Loucy (cell line): ENCODE measurements around the gene CIAPIN1.

ENCODE experiments used
- H2AFZ ChIP-seq: fragments of 200-600 bp; sonication (generic); 2 replicates; pipeline ENCODE4 v1.6.0; 2016; ENCODE audit warnings: antibody characterized with exemption, mild to moderate bottlenecking, low read length, moderate library complexity
- H3F3A ChIP-seq: fragments of 200-600 bp; 2 replicates; pipeline ENCODE4 v1.6.0; 2016; ENCODE audit warnings: antibody characterized with exemption, low read depth, mild to moderate bottlenecking
- H3K27me3 ChIP-seq: fragments of 200-600 bp; sonication (generic); 2 replicates; pipeline ENCODE4 v1.6.1; 2014; ENCODE audit warnings: low read length, mild to moderate bottlenecking; ENCODE audit not compliant: insufficient read depth, poor library complexity, severe bottlenecking
- H3K36me3 ChIP-seq: fragments of 200-600 bp; sonication (generic); 2 replicates; pipeline ENCODE4 v1.6.1; 2016; ENCODE audit warnings: low read length; ENCODE audit not compliant: insufficient read depth
- H3K4me1 ChIP-seq: fragments of 200-600 bp; sonication (generic); 2 replicates; pipeline ENCODE4 v1.5.1; 2014; ENCODE audit warnings: low read length, mild to moderate bottlenecking; ENCODE audit not compliant: insufficient read depth, poor library complexity, severe bottlenecking
- H3K4me2 ChIP-seq: fragments of 200-600 bp; sonication (generic); 2 replicates; pipeline ENCODE4 v1.6.0; 2014; ENCODE audit warnings: antibody characterized with exemption, low read length, low read depth, mild to moderate bottlenecking; ENCODE audit not compliant: poor library complexity, severe bottlenecking
- H3K4me3 ChIP-seq: fragments of 200-600 bp; sonication (generic); 2 replicates; pipeline ENCODE4 v1.5.1; 2014; ENCODE audit warnings: low read length, mild to moderate bottlenecking, mixed read lengths; ENCODE audit not compliant: poor library complexity, severe bottlenecking
- H3K79me2 ChIP-seq: fragments of 200-600 bp; sonication (generic); 2 replicates; pipeline ENCODE4 v1.6.1; 2014; ENCODE audit warnings: low read length; ENCODE audit not compliant: insufficient read depth
- H3K9ac ChIP-seq: fragments of 200-600 bp; sonication (generic); 2 replicates; pipeline ENCODE4 v1.6.0; 2014; ENCODE audit warnings: mild to moderate bottlenecking, low read depth, low read length, moderate library complexity; ENCODE audit not compliant: poor library complexity, severe bottlenecking
- H3K9me2 ChIP-seq: fragments of 200-600 bp; sonication (generic); replicated peaks from 2 replicates; pipeline ENCODE4 v1.6.1; 2016; ENCODE audit warnings: low read depth, low read length, mixed read lengths
- H3K9me3 ChIP-seq: fragments of 200-600 bp; sonication (generic); 2 replicates; pipeline ENCODE4 v1.6.1; 2014; ENCODE audit warnings: mild to moderate bottlenecking, antibody characterized with exemption, low read length, low read depth; ENCODE audit not compliant: insufficient read depth
- H4K20me1 ChIP-seq: fragments of 200-600 bp; sonication (generic); 2 replicates; pipeline ENCODE4 v1.6.0; 2014; ENCODE audit warnings: antibody characterized with exemption, low read length, mild to moderate bottlenecking; ENCODE audit not compliant: insufficient read depth, poor library complexity, severe bottlenecking
- EZH2phosphoT487 ChIP-seq: fragments of 200-600 bp; IDR thresholded peaks from 2 replicates; pipeline ENCODE4 v1.6.1; 2018; ENCODE audit warnings: antibody characterized with exemption, mild to moderate bottlenecking, moderate library complexity, borderline replicate concordance
- TF ChIP-seq, protein P1 (sequence below): fragments of 200-600 bp; sonication (generic); conservative IDR thresholded peaks from 2 replicates; pipeline ENCODE4 v1.5.1; 2014; ENCODE audit warnings: mild to moderate bottlenecking, antibody characterized with exemption, low read length

The CIAPIN1 gene

DNA sequence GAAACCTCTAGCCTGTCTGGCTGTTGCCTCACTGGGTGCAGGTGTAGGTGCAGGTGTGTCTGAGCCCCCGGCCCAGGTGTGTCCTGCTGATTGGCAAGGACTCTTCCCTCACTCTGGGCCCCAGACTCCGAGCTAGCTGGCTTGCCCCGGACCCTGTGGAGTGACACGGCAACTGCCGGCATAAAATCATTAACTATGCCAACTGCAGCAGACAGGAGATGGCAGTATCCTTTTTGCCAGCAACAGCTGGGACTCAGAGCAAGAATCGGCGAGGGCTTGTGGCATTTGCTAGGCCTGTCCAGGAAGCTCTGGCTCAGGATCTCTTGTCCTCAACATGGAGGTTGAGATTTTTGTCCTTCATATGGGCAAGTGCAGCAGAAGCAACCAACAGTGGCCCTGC lies 20.8 kb downstream of the CIAPIN1 start:
- Histone ChIP-seq H3K36me3 (peaks cover 35% of the 10 kb centered on the region; the same call in 1 of the 2 replicates), H3K9ac (no peak overlapping the region), H3K4me3 (no peak overlapping the region), H2AFZ (no peak overlapping the region), H3K27me3 (no peaks in the 10 kb centered on the region), H4K20me1 (no peaks in the 10 kb centered on the region), H3K9me2 (no peaks in the 10 kb centered on the region), H3K4me2 (no peak overlapping the region), H3K9me3 (no peaks in the 10 kb centered on the region), H3K79me2 (no peaks in the 10 kb centered on the region), H3F3A (no peaks in the 10 kb centered on the region), H3K4me1 (no peaks in the 10 kb centered on the region)
- TF ChIP-seq EZH2phosphoT487: no peak

GRCh38 chr16:57424583-57424982 lies 22.6 kb downstream of the CIAPIN1 start:
- no peaks in the 10 kb centered on the region for H3K79me2 ChIP-seq
- no peaks in the 10 kb centered on the region for H3K9me3 ChIP-seq
- H3K9ac ChIP-seq: no peak overlapping the region
- TF ChIP-seq, protein P1, sequence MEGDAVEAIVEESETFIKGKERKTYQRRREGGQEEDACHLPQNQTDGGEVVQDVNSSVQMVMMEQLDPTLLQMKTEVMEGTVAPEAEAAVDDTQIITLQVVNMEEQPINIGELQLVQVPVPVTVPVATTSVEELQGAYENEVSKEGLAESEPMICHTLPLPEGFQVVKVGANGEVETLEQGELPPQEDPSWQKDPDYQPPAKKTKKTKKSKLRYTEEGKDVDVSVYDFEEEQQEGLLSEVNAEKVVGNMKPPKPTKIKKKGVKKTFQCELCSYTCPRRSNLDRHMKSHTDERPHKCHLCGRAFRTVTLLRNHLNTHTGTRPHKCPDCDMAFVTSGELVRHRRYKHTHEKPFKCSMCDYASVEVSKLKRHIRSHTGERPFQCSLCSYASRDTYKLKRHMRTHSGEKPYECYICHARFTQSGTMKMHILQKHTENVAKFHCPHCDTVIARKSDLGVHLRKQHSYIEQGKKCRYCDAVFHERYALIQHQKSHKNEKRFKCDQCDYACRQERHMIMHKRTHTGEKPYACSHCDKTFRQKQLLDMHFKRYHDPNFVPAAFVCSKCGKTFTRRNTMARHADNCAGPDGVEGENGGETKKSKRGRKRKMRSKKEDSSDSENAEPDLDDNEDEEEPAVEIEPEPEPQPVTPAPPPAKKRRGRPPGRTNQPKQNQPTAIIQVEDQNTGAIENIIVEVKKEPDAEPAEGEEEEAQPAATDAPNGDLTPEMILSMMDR: no peak
- TF ChIP-seq EZH2phosphoT487: no peak
- no peaks in the 10 kb centered on the region for H3K9me2 ChIP-seq
- H3K27me3 ChIP-seq: no peaks in the 10 kb centered on the region
- H2AFZ ChIP-seq: no peak overlapping the region
- no peak overlapping the region for H3K4me3 ChIP-seq
- no peaks in the 10 kb centered on the region for H3F3A ChIP-seq
- peaks cover 19% of the 10 kb centered on the region; the same call in 1 of the 2 replicates for H3K36me3 ChIP-seq
- H3K4me2 ChIP-seq: no peak overlapping the region
- H3K4me1 ChIP-seq: no peaks in the 10 kb centered on the region
- no peaks in the 10 kb centered on the region for H4K20me1 ChIP-seq

- H3K9me3 ChIP-seq: no peaks in the 10 kb centered on the region
- H3F3A ChIP-seq: no peaks in the 10 kb centered on the region
- no peak overlapping the region for H3K4me2 ChIP-seq
- no peak overlapping the region for H3K4me3 ChIP-seq
- H3K4me1 ChIP-seq: peaks cover 8% of the 10 kb centered on the region
- no peak overlapping the region for H3K9ac ChIP-seq
- H2AFZ ChIP-seq: no peak overlapping the region
- H3K9me2 ChIP-seq: no peaks in the 10 kb centered on the region
- H3K27me3 ChIP-seq: no peaks in the 10 kb centered on the region
- no peaks in the 10 kb centered on the region for H3K79me2 ChIP-seq
- H3K36me3 ChIP-seq: peaks cover 7% of the 10 kb centered on the region; the same call in 1 of the 2 replicates
- TF ChIP-seq, protein P1: no peak
- TF ChIP-seq EZH2phosphoT487: no peak
- H4K20me1 ChIP-seq: no peaks in the 10 kb centered on the region
Observed at GRCh38 chr16:57423152-57423551, 24.0 kb downstream of the CIAPIN1 start.
